Neural cell (in vitro differentiated cells): ENCODE measurements around the gene PLXDC1.

Source experiments
- EP300 ChIP-seq: fragments of 450-650 bp; conservative IDR thresholded peaks from 2 replicates; pipeline ENCODE4 v1.6.1; 2014; ENCODE audit warnings: antibody characterized with exemption, mild to moderate bottlenecking, moderate library complexity; ENCODE audit not compliant: poor library complexity, severe bottlenecking
- EZH2 ChIP-seq: fragments of 200-600, 300-800 bp; shearing (Covaris generic), sonication (generic); IDR thresholded peaks from 2 replicates; pipeline ENCODE4 v1.6.1; 2014; ENCODE audit warnings: antibody characterized with exemption, low read length, borderline replicate concordance, mild to moderate bottlenecking; ENCODE audit not compliant: insufficient read depth, poor library complexity, severe bottlenecking
- MXI1 ChIP-seq: fragments of 450-650 bp; conservative IDR thresholded peaks from 2 replicates; pipeline ENCODE4 v1.6.1; 2014; ENCODE audit warnings: antibody characterized with exemption, mild to moderate bottlenecking; ENCODE audit not compliant: poor library complexity, severe bottlenecking
- POLR2AphosphoS5 ChIP-seq: IDR thresholded peaks from 2 replicates; pipeline ENCODE4 v1.6.1; 2012
- RAD21 ChIP-seq: fragments of 450-650 bp; conservative IDR thresholded peaks from 2 replicates; pipeline ENCODE4 v1.6.1; 2014; ENCODE audit warnings: antibody characterized with exemption, mild to moderate bottlenecking, moderate library complexity
- REST ChIP-seq: IDR thresholded peaks from 2 replicates; pipeline ENCODE4 v1.6.1; 2012; ENCODE audit warnings: borderline replicate concordance
- SMC3 ChIP-seq: fragments of 450-650 bp; conservative IDR thresholded peaks from 2 replicates; pipeline ENCODE4 v1.6.1; 2014; ENCODE audit warnings: antibody characterized with exemption, mild to moderate bottlenecking, moderate library complexity; ENCODE audit not compliant: poor library complexity
- TF ChIP-seq, protein P1 (sequence below): fragments of 450-650 bp; IDR thresholded peaks from 2 replicates; pipeline ENCODE4 v1.5.1; 2014; ENCODE audit warnings: antibody characterized with exemption, mild to moderate bottlenecking, moderate library complexity; ENCODE audit not compliant: poor library complexity, severe bottlenecking

DNA sequence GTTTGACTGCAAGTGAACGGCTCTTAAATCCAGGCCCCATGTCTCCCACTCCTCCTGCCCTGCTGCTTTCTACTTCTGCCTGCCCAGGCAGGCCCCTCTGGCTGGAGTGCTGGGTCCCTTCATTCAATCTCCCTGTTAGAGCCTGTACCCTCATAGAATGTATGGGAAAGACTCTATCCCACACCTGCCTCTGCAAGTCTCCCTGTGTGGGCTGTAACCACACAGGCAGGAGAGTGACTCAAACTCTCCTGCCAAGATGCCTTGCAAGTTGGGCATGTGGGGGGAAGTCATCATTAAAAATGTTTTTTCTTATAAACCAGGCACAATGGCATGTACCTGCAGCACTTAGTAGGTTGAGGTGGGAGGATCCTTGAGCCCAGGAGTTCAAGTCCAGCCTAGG is 77.5 kb downstream of the PLXDC1 start:
- TF ChIP-seq RAD21, result no peak
- TF ChIP-seq, protein P1, sequence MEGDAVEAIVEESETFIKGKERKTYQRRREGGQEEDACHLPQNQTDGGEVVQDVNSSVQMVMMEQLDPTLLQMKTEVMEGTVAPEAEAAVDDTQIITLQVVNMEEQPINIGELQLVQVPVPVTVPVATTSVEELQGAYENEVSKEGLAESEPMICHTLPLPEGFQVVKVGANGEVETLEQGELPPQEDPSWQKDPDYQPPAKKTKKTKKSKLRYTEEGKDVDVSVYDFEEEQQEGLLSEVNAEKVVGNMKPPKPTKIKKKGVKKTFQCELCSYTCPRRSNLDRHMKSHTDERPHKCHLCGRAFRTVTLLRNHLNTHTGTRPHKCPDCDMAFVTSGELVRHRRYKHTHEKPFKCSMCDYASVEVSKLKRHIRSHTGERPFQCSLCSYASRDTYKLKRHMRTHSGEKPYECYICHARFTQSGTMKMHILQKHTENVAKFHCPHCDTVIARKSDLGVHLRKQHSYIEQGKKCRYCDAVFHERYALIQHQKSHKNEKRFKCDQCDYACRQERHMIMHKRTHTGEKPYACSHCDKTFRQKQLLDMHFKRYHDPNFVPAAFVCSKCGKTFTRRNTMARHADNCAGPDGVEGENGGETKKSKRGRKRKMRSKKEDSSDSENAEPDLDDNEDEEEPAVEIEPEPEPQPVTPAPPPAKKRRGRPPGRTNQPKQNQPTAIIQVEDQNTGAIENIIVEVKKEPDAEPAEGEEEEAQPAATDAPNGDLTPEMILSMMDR, result no peak
- no peak for TF ChIP-seq REST
- no peak for TF ChIP-seq MXI1
- TF ChIP-seq EZH2, result no peak
- TF ChIP-seq EP300, result no peak
- no peak for TF ChIP-seq SMC3
- no peak for TF ChIP-seq POLR2AphosphoS5
